OCI-LY1 (cell line): ENCODE results near the gene FBN2.

ENCODE experiments used
- H2AFZ ChIP-seq: fragments of 200-600 bp; sonication (generic), shearing (Covaris generic); 2 replicates; pipeline ENCODE4 v1.6.0; 2014; ENCODE audit warnings: antibody characterized with exemption, mild to moderate bottlenecking, low read length
- H3F3A ChIP-seq: fragments of 200-600 bp; sonication (generic), shearing (Covaris generic); 2 replicates; pipeline ENCODE4 v1.6.0; 2014; ENCODE audit warnings: mild to moderate bottlenecking, antibody characterized with exemption, low read length, moderate library complexity; ENCODE audit not compliant: insufficient read depth
- H3K27ac ChIP-seq: fragments of 200-600 bp; sonication (generic); 2 replicates; pipeline ENCODE4 v1.5.1; 2014; ENCODE audit warnings: low read length, mixed run types, mild to moderate bottlenecking, low read depth; ENCODE audit not compliant: poor library complexity, severe bottlenecking
- H3K27me3 ChIP-seq: fragments of 200-600 bp; sonication (generic); 2 replicates; pipeline ENCODE4 v1.6.0; 2014; ENCODE audit warnings: antibody characterized with exemption, mild to moderate bottlenecking, low read length, moderate library complexity; ENCODE audit not compliant: insufficient read depth
- H3K36me3 ChIP-seq: fragments of 200-600 bp; sonication (generic); 2 replicates; pipeline ENCODE4 v1.6.1; 2014; ENCODE audit warnings: mild to moderate bottlenecking, antibody characterized with exemption, low read length, moderate library complexity, mixed read lengths; ENCODE audit not compliant: insufficient read depth
- H3K4me1 ChIP-seq: fragments of 200-600 bp; sonication (generic); 2 replicates; pipeline ENCODE4 v1.5.1; 2014; ENCODE audit warnings: mild to moderate bottlenecking, low read length, moderate library complexity; ENCODE audit not compliant: insufficient read depth, severe bottlenecking
- H3K4me2 ChIP-seq: fragments of 200-600 bp; sonication (generic), shearing (Covaris generic); 2 replicates; pipeline ENCODE4 v1.6.1; 2014; ENCODE audit warnings: low read length
- H3K4me3 ChIP-seq: fragments of 200-600 bp; sonication (generic); 2 replicates; pipeline ENCODE4 v1.5.1; 2014; ENCODE audit warnings: low read length, low read depth, mild to moderate bottlenecking, mixed read lengths; ENCODE audit not compliant: poor library complexity, severe bottlenecking
- H3K79me2 ChIP-seq: fragments of 200-600 bp; shearing (Covaris generic); 2 replicates; pipeline ENCODE4 v1.6.1; 2016; ENCODE audit warnings: mixed run types, low read length, mixed read lengths; ENCODE audit not compliant: insufficient read depth
- H3K9ac ChIP-seq: fragments of 200-600 bp; sonication (generic), shearing (Covaris generic); 2 replicates; pipeline ENCODE4 v1.6.1; 2014; ENCODE audit warnings: mild to moderate bottlenecking, low read length, mixed read lengths
- H3K9me2 ChIP-seq: fragments of 200-600 bp; sonication (generic), shearing (Covaris generic); 2 replicates; pipeline ENCODE4 v1.6.1; 2014; ENCODE audit warnings: low read depth, mild to moderate bottlenecking, low read length, mixed read lengths
- H3K9me3 ChIP-seq: fragments of 200-600 bp; shearing (Covaris generic); 2 replicates; pipeline ENCODE4 v1.6.1; 2014; ENCODE audit warnings: low read length, mixed read lengths
- H4K20me1 ChIP-seq: fragments of 200-600 bp; sonication (generic), shearing (Covaris generic); 2 replicates; pipeline ENCODE4 v1.6.0; 2016; ENCODE audit warnings: mild to moderate bottlenecking, low read length; ENCODE audit not compliant: insufficient read depth
- EZH2 ChIP-seq: fragments of 200-600 bp; sonication (generic), shearing (Covaris generic); IDR thresholded peaks from 2 replicates; pipeline ENCODE4 v1.8.0; 2017; ENCODE audit warnings: borderline replicate concordance, mixed run types, mild to moderate bottlenecking, antibody characterized with exemption, low read length, moderate library complexity, mixed read lengths
- TF ChIP-seq, protein P1 (sequence below): fragments of 200-600 bp; sonication (generic), shearing (Covaris generic); IDR thresholded peaks from 2 replicates; pipeline ENCODE4 v1.5.1; 2017; ENCODE audit warnings: mild to moderate bottlenecking, antibody characterized with exemption, low read length, moderate library complexity, mixed read lengths

Gene FBN2

DNA sequence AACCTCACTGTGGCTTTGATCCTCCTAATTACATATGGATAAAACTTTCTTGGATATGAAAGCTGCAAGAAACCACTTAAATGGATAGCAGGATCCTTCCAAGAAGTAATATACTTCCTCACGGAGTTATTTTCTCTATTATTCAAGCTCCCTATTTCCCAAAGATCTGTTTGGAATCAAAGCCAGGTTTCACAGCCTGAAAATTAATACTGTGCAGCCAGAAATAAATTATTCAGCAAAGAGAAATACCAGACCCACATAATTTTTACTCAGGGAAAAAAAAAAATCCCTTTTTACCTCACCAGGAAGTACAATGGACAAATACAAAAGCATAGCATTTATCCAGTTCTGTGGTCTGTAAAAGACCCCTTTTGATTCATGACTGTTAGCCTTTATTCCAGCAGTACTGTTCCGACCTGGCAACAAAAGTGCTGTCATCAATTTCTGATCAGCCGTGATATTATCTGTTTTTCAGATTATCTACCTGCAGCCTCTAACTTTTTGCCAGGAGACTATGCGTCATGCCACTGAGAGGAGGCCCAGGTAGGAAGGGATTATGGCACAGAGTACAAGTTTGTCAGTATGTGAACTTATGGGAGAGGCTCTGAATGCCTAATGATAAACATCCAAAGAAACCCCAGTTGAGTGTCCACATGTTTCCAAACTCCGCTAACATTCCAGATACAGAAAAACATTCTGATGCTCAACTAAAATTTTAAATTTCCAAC, 57.0 kb downstream of the FBN2 start:
- Histone ChIP-seq H4K20me1 (no peaks in the 10 kb centered on the region), H3K27me3 (no peaks in the 10 kb centered on the region), H3K27ac (no peak overlapping the region), H3K36me3 (no peaks in the 10 kb centered on the region), H2AFZ (no peak overlapping the region), H3F3A (no peaks in the 10 kb centered on the region), H3K9me3 (no peaks in the 10 kb centered on the region), H3K4me2 (no peak overlapping the region), H3K9me2 (no peaks in the 10 kb centered on the region), H3K4me1 (no peaks in the 10 kb centered on the region), H3K79me2 (no peaks in the 10 kb centered on the region), H3K4me3 (no peak overlapping the region), H3K9ac (no peak overlapping the region)
- TF ChIP-seq, protein P1, sequence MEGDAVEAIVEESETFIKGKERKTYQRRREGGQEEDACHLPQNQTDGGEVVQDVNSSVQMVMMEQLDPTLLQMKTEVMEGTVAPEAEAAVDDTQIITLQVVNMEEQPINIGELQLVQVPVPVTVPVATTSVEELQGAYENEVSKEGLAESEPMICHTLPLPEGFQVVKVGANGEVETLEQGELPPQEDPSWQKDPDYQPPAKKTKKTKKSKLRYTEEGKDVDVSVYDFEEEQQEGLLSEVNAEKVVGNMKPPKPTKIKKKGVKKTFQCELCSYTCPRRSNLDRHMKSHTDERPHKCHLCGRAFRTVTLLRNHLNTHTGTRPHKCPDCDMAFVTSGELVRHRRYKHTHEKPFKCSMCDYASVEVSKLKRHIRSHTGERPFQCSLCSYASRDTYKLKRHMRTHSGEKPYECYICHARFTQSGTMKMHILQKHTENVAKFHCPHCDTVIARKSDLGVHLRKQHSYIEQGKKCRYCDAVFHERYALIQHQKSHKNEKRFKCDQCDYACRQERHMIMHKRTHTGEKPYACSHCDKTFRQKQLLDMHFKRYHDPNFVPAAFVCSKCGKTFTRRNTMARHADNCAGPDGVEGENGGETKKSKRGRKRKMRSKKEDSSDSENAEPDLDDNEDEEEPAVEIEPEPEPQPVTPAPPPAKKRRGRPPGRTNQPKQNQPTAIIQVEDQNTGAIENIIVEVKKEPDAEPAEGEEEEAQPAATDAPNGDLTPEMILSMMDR = no peak
- TF ChIP-seq EZH2 = no peak

DNA sequence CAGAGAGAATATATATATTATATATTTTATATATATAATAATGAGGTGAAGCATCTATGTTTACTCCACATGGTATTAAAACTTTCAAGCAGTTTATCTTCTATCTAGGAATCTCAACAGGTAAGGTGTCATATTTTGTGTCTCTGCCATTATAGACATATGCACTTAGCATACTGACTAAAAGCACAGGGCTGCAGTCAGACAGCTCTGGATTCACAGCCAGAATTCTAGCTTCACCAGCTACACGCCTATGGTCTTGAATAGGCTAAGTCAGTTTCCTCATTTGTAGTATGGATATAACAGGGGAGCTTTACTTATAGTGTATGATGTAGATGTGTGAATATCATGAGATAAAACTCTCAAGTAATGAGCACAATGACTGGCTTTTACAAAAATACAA, 57.9 kb downstream of the FBN2 start:
- Histone ChIP-seq H3K4me1 (no peaks in the 10 kb centered on the region), H2AFZ (no peak overlapping the region), H3K9me2 (no peaks in the 10 kb centered on the region), H3K9ac (no peak overlapping the region), H3K36me3 (no peaks in the 10 kb centered on the region), H3K27me3 (no peaks in the 10 kb centered on the region), H3K4me3 (no peak overlapping the region), H3K9me3 (no peaks in the 10 kb centered on the region), H3K27ac (no peak overlapping the region), H4K20me1 (no peaks in the 10 kb centered on the region), H3K79me2 (no peaks in the 10 kb centered on the region), H3F3A (no peaks in the 10 kb centered on the region), H3K4me2 (no peak overlapping the region)
- TF ChIP-seq, protein P1 = no peak
- no peak for TF ChIP-seq EZH2

GRCh38 chr5:128478386-128479368, 59.4 kb downstream of the FBN2 start:
- no peak overlapping the region for H3K4me3 ChIP-seq
- no peaks in the 10 kb centered on the region for H3K9me2 ChIP-seq
- H3K4me2 ChIP-seq = no peak overlapping the region
- no peaks in the 10 kb centered on the region for H3K9me3 ChIP-seq
- no peaks in the 10 kb centered on the region for H3K36me3 ChIP-seq
- H3K79me2 ChIP-seq = no peaks in the 10 kb centered on the region
- no peaks in the 10 kb centered on the region for H3K4me1 ChIP-seq
- H3K9ac ChIP-seq = no peak overlapping the region
- TF ChIP-seq, protein P1 = no peak
- TF ChIP-seq EZH2 = no peak
- no peaks in the 10 kb centered on the region for H4K20me1 ChIP-seq
- H3F3A ChIP-seq = no peaks in the 10 kb centered on the region
- H2AFZ ChIP-seq = no peak overlapping the region
- no peak overlapping the region for H3K27ac ChIP-seq
- H3K27me3 ChIP-seq = no peaks in the 10 kb centered on the region
